Breast epithelium (tissue), 4 donors: ENCODE data around the gene SLC23A2. TPM values are rescaled to one million over a fixed set of nuclear protein-coding genes. Genes with fewer than 3 reads are reported as not detected.

ENCODE experiments used
- DNase-seq, 2 donors: peaks; one replicate each; pipeline ENCODE4 v3.0.0-alpha.2; 2019; ENCODE audit warnings: low spot score in 2 of 2
- H3K27ac ChIP-seq, 2 donors: fragments of 200-600 bp; sonication (generic) in 1 of 2; one replicate each; pipeline ENCODE4 v1.5.1; 2016 to 2019; ENCODE audit warnings: mild to moderate bottlenecking in 1 of 2
- H3K27me3 ChIP-seq, 2 donors: fragments of 200-600 bp; sonication (generic) in 1 of 2; one replicate each; pipeline versions ENCODE4 v1.5.1 to v1.6.0; 2017 to 2019; ENCODE audit warnings: control low read depth in 1 of 2, mild to moderate bottlenecking in 1 of 2
- H3K36me3 ChIP-seq: fragments of 200-600 bp; one replicate; pipeline ENCODE4 v1.5.1; 2019
- H3K4me1 ChIP-seq, 2 donors: fragments of 200-600 bp; sonication (generic); one replicate each; pipeline ENCODE4 v1.5.1; 2016 to 2019; ENCODE audit warnings: control low read depth in 1 of 2
- H3K4me3 ChIP-seq, 3 donors: fragments of 200-600 bp; sonication (generic); 1 replicate in 2 of 3; 2 replicates in 1 of 3; pipeline ENCODE4 v1.5.1; 2016 to 2019; ENCODE audit warnings: mild to moderate bottlenecking in 3 of 3, moderate library complexity in 2 of 3
- H3K9me3 ChIP-seq, 2 donors: fragments of 200-600 bp; sonication (generic) in 1 of 2; one replicate each; pipeline ENCODE4 v1.5.1; 2016 to 2019; ENCODE audit warnings: control low read depth in 1 of 2
- POLR2A ChIP-seq: fragments of 450-650 bp; IDR thresholded peaks from one replicate; pipeline ENCODE4 v1.6.1; 2016; ENCODE audit warnings: antibody characterized with exemption, mild to moderate bottlenecking, moderate library complexity
- POLR2AphosphoS5 ChIP-seq, 3 donors: sonication (generic); formaldehyde crosslinking; IDR thresholded peaks; one replicate each; pipeline ENCODE4 v1.6.1; 2017; ENCODE audit warnings: antibody characterized with exemption in 3 of 3
- intact Hi-C: fragments of 100-400 bp; cut with DNase I; formaldehyde crosslinking; loops from one replicate; pipeline ENCODE4 v1.15.1; 2023; ENCODE audit warnings: low total_unique reads
- total RNA-seq, 3 donors: library from RNA; depleted of rRNA; stranded (reverse); fragments of >200 nt; gene quantifications; one replicate each; pipeline ENCODE4 v1.1.0, GENCODE V29; 2016
- TF ChIP-seq, protein P1 (sequence below), 3 donors: fragments of 450-650 bp; IDR thresholded peaks; one replicate each; pipeline ENCODE4 v1.5.1; 2016 to 2017; ENCODE audit warnings: antibody characterized with exemption in 3 of 3, mild to moderate bottlenecking in 3 of 3, moderate library complexity in 3 of 3

Gene SLC23A2
- total RNA-seq, 3 donors from 2014 or later: 14.6 to 18.6 (median 15.4) TPM

DNA sequence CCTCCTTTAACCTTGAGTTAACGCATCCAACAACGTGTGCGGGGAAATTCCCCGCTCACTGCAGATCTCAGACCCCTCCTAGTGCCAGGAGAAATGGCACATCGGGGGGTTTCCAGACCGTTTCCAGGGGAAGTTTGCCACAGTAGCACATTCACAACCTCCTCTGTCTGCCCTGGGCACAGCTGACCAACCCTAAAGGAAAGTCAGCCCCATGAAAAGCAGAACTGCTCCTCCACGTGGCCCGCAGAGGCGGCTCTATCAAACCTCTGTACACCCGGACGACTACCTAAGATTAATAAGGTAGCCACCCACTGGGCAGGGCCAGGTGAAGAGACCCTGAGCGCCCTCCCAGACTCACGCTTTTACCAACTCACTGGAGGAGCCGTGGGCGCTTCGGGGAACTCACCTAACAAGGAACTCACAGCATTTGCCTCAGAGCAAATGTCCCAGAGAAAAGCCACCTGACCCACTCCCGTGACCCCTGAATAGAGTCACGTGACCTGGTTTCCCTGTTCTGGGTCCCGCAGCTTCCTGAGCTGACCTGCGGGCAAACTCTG lies 186.5 kb downstream of the SLC23A2 start:
- intact Hi-C loops: no loop called here
- no peak for TF ChIP-seq POLR2AphosphoS5 (IDR thresholded peaks at IDR 0.05)
- TF ChIP-seq, protein P1, sequence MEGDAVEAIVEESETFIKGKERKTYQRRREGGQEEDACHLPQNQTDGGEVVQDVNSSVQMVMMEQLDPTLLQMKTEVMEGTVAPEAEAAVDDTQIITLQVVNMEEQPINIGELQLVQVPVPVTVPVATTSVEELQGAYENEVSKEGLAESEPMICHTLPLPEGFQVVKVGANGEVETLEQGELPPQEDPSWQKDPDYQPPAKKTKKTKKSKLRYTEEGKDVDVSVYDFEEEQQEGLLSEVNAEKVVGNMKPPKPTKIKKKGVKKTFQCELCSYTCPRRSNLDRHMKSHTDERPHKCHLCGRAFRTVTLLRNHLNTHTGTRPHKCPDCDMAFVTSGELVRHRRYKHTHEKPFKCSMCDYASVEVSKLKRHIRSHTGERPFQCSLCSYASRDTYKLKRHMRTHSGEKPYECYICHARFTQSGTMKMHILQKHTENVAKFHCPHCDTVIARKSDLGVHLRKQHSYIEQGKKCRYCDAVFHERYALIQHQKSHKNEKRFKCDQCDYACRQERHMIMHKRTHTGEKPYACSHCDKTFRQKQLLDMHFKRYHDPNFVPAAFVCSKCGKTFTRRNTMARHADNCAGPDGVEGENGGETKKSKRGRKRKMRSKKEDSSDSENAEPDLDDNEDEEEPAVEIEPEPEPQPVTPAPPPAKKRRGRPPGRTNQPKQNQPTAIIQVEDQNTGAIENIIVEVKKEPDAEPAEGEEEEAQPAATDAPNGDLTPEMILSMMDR (IDR thresholded peaks at IDR 0.05): no peak
- no peak for TF ChIP-seq POLR2A
- Histone ChIP-seq H3K27ac (peak overlapping the region; percentile 57 to 75), H3K4me3 (peak overlapping the region; percentile 10 to 34 (median 14)), H3K27me3 (no peaks in the 10 kb centered on the region), H3K4me1 (no peaks in the 10 kb centered on the region), H3K9me3 (no peaks in the 10 kb centered on the region), H3K36me3 (no peaks in the 10 kb centered on the region)
- DNase-seq: no peak

DNA sequence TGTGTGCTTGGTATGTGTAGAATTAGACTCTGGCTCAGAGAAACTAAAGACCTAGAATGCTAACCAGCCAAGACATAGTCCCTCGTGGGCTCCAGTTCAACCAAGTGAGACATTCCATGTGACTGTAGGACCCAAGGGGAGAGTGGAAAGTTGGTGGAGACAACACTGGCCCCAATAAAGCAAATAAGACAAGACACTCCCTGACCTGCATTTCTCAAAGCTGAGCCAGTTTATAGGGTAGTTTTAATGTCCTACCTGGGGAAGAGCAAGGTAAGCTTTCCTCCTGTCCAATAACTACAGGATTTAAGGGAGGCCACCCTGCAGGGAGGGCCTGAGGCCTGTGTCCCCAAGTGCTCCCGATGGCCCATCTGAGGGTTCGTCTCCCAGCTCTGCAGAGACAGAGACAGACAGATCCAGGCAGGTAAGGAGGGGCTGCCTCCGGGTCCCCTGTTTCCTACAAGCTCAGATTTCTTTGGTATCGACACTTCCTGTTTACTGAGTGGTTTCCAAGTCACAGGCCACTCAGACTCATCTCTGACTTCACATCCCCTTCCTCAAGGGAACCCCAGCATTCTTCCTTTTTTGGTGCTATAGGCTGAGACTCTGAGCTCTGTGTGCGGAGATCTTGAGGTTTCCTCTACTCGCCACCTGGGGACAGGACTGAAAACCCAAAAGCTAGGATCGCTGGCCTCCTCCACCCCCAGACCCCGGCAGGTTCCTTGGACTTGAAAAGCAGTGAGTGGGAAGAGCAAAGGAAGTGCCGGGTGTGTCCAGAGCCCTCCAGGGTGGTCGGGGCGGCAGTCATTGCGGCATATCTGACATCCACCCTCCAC lies 187.2 kb downstream of the SLC23A2 start:
- H3K4me3 ChIP-seq: peak overlapping the region; percentile 10 to 34 (median 14)

DNA sequence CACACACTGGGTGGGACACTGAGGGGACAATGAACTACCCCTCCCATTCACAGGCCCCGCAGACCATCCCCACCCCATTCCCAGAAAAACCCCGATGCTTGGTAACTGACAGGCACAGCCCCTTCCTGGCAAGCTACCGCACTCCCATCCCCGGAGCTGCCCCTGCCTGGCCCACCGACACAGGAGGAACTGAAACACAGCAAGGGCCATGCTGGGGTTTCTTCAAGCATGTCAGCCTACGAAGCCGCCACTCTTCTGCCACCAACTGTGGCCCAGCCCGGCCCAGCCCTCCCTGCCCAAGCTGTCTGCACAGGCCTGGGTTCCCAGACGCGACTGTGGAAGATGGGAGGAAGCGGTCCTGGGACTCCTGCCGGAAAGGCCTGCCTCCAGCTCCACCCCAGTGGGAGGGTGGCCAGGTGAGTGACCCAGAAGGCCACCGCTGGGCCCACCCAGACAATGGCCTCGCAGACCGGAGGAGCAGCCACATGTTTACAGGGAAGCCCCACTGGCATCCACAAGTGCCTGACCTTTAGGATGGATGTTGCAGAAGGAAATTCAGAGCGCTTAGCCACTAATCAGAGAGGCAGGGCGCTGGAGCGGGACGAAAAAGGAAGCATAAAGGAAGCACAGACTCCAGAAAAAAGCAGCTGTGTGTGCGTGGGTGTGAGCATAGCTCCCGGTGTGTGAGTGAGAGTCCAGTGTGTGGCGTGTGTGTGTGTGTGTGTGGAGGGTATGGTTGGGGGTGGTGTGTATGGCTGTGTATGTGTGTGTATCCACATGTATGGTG lies 188.0 kb downstream of the SLC23A2 start:
- DNase-seq: no peak
- Histone ChIP-seq H3K4me3 (peak overlapping the region in 1 of 3 donors; percentile 20), H3K4me1 (no peaks in the 10 kb centered on the region), H3K9me3 (no peaks in the 10 kb centered on the region), H3K36me3 (no peaks in the 10 kb centered on the region), H3K27ac (peak overlapping the region; percentile 62 to 81), H3K27me3 (no peaks in the 10 kb centered on the region)
- no peak for TF ChIP-seq POLR2A
- TF ChIP-seq, protein P1 (IDR thresholded peaks at IDR 0.05): no peak
- no peak for TF ChIP-seq POLR2AphosphoS5 (IDR thresholded peaks at IDR 0.05)
- intact Hi-C loops: no loop called here

More for the DNA sequence above, 187.2 kb downstream of the SLC23A2 start:
- H3K36me3 ChIP-seq: no peaks in the 10 kb centered on the region
- DNase-seq: no peak
- no peaks in the 10 kb centered on the region for H3K4me1 ChIP-seq
- no peaks in the 10 kb centered on the region for H3K27me3 ChIP-seq
- H3K9me3 ChIP-seq: no peaks in the 10 kb centered on the region
- H3K27ac ChIP-seq: peak overlapping the region; percentile 62 to 81
- intact Hi-C loops: no loop called here
- no peak for TF ChIP-seq POLR2AphosphoS5 (IDR thresholded peaks at IDR 0.05)
- TF ChIP-seq, protein P1 (IDR thresholded peaks at IDR 0.05): no peak
- no peak for TF ChIP-seq POLR2A

DNA sequence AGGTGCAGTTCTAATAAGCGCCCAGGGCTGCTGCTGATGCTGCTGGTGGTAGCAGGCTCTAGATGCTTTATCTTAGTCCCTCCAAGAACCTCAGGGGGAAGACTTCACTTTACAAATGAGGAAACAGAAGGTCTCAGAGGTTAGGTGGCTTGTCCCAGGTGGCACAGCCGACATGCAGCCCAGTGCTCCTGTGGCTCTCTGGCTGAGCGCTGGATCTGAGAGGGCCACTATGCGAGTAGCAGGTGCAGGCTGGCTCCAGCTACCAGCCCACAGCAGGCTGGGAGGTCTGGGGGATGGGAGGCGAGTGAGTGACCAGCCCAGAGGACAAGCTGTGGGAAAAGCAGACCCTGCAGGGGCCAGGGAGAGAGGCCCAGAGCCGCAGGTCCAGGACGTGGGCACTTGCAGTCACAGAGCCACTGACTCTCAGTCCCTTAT lies 188.7 kb downstream of the SLC23A2 start:
- intact Hi-C loops: no loop called here
- Histone ChIP-seq H3K4me1 (no peaks in the 10 kb centered on the region), H3K9me3 (no peaks in the 10 kb centered on the region), H3K36me3 (no peaks in the 10 kb centered on the region), H3K4me3 (no peak overlapping the region), H3K27me3 (no peaks in the 10 kb centered on the region), H3K27ac (peak overlapping the region; percentile 62 to 81)
- TF ChIP-seq POLR2A: no peak
- TF ChIP-seq, protein P1 (IDR thresholded peaks at IDR 0.05): no peak
- TF ChIP-seq POLR2AphosphoS5 (IDR thresholded peaks at IDR 0.05): no peak
- DNase-seq: no peak
